LNCAP (cell line): ENCODE measurements around the gene PDCD7.

Experiments used
- TF ChIP-seq, protein P1 (sequence below): fragments of 450-650 bp; IDR thresholded peaks from 2 replicates; pipeline ENCODE4 v1.5.1; 2017; ENCODE audit warnings: mild to moderate bottlenecking

Gene PDCD7

DNA sequence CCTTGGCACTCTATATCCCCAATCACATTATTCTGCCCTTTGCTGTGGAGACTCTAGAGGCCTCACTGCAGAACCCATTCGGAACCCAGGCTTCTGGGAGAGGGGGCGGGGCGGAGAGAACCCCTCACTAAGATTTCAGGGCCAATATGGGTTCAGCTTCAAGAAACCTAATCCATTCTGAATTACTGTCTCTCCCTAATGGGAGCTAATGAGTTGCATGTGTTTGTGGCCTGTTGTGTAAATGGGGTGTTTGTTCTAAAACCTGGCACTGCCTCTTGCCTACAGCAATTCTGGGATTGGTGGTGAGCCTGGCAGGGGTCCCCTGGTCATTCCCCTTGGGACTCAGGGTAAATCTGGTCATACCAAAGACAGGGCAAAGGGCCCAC lies 65.2 kb downstream of the PDCD7 start:
- TF ChIP-seq, protein P1, sequence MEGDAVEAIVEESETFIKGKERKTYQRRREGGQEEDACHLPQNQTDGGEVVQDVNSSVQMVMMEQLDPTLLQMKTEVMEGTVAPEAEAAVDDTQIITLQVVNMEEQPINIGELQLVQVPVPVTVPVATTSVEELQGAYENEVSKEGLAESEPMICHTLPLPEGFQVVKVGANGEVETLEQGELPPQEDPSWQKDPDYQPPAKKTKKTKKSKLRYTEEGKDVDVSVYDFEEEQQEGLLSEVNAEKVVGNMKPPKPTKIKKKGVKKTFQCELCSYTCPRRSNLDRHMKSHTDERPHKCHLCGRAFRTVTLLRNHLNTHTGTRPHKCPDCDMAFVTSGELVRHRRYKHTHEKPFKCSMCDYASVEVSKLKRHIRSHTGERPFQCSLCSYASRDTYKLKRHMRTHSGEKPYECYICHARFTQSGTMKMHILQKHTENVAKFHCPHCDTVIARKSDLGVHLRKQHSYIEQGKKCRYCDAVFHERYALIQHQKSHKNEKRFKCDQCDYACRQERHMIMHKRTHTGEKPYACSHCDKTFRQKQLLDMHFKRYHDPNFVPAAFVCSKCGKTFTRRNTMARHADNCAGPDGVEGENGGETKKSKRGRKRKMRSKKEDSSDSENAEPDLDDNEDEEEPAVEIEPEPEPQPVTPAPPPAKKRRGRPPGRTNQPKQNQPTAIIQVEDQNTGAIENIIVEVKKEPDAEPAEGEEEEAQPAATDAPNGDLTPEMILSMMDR, result no peak

DNA sequence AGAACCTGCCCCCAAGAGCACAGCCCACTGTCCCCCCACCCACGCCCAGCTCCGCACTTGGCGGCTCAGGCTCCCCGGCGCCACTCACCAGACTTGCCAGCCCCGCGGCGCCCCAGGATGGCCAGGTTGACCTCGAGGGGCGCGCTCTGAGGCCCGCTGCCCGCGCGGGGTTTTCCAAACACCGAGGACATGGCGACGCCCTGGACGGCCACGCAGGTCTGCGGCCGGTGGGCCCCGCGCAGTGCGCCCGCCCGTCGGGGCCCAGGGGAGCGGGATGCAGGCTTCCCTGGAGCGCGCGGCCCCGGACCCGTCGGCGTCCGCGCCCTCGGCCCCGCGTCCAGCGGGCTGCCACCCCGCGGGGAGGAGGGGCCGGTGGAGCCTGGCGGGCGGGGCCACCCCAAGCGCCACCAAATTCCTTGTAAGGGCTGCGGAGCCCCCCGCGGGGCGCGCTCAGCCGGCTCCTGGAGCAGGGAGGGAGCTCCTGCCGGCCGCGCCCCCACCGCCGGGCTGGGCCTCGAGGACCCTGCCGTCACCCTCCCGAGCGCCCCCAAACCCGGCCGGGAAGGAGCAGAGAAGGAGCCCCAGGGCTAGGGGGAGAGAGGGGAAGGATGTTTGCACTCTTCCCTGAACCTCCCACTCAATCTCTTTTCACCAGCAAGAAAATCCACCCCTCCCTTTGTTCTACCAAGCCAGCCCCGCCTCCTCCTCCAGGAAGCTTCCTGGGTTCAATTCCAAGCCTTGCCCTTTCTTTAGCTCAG lies 65.8 kb downstream of the PDCD7 start, which contains the start of gene RASL12:
Gene RASL12 (minus strand): TSS at position 347 of the 758 bp plus-strand sequence. CDS start 156 bp downstream, at position 191.
- TF ChIP-seq, protein P1, result no peak
